ENCODE measurements around the gene KCNF1. TPM values are rescaled to one million over a fixed set of nuclear protein-coding genes. Genes with fewer than 3 reads are reported as not detected.

KCNF1 gene
- total and polyA plus RNA-seq, 2 of the 8 experiments (the other 6 are each of a cell fraction or from before 2014, with no cell fraction given), result 0.48 to 1.5 TPM

GRCh38 chr2:10892796-10893350, 18.9 kb upstream of the KCNF1 start:
- Histone ChIP-seq H2BK120ac (replicated peaks; ENCODE audit: low read depth, low read length) (no peak overlapping the region), H3K4ac (replicated peaks; ENCODE audit: insufficient read length, low read depth, low read length) (no peak overlapping the region), H3K79me2 (ENCODE audit: control insufficient read depth in 1 of 2, insufficient read depth in 2 of 2, low read length in 2 of 2) (no peaks in the 10 kb centered on the region), H3K27ac (ENCODE audit: low read depth, low read length) (no peak overlapping the region), H3K36me3 (ENCODE audit: control insufficient read depth in 2 of 4, insufficient read depth in 4 of 4, low read length in 3 of 4) (no peaks in the 10 kb centered on the region), H3K4me2 (ENCODE audit: insufficient read depth in 1 of 2, low read depth in 2 of 2, low read length in 2 of 2) (no peak overlapping the region), H3K9ac (replicated peaks in 1 of 4; ENCODE audit: extremely low read depth in 1 of 4, low read depth in 3 of 4, low read length in 3 of 4) (no peak overlapping the region), H3K79me1 (ENCODE audit: low read depth, low read length) (no peaks in the 10 kb centered on the region), H3K56ac (replicated peaks; ENCODE audit: insufficient read length, low read depth, low read length) (no peak overlapping the region), H2AFZ (ENCODE audit: low read length) (no peak overlapping the region), H3K9me3 (ENCODE audit: insufficient read depth in 2 of 2, low read depth in 1 of 2, low read length in 1 of 2) (no peaks in the 10 kb centered on the region), H3K18ac (ENCODE audit: extremely low read depth, low read length) (no peak overlapping the region), H2BK5ac (ENCODE audit: low read depth, low read length) (no peak overlapping the region), H3K14ac (ENCODE audit: insufficient read length) (no peak overlapping the region), H4K5ac (ENCODE audit: insufficient read length, low read depth, low read length) (no peak overlapping the region), H3K23me2 (ENCODE audit: low read depth, low read length) (peaks cover 4% of the 10 kb centered on the region; the same call in 1 of the 2 replicates), H2AK5ac (ENCODE audit: low read depth, low read length) (no peak overlapping the region), H3K4me3 (ENCODE audit: extremely low read depth in 1 of 4, insufficient read depth in 2 of 4, low read depth in 3 of 4, low read length in 4 of 4) (no peak overlapping the region), H2BK12ac (ENCODE audit: low read depth, low read length) (no peak overlapping the region), H2BK15ac (ENCODE audit: low read length) (no peak overlapping the region; the same call in 1 of the 2 replicates), H4K20me1 (replicated peaks in 1 of 2; ENCODE audit: control insufficient read depth in 1 of 2, insufficient read depth in 2 of 2, low read length in 2 of 2) (no peaks in the 10 kb centered on the region), H3K4me1 (replicated peaks in 1 of 4; ENCODE audit: control insufficient read depth in 3 of 4, insufficient read depth in 4 of 4, low read length in 3 of 4) (peaks cover 0 to 5% (median under 1%) of the 10 kb centered on the region in 4 experiments; a peak in 3 of 7 replicates), H4K91ac (replicated peaks; ENCODE audit: insufficient read length, low read length) (no peak overlapping the region), H3K27me3 (replicated peaks in 1 of 4; ENCODE audit: control insufficient read depth in 3 of 4, extremely low read depth in 1 of 4, insufficient read depth in 3 of 4, low read length in 3 of 4) (peaks cover 0 to 2% (median 0%) of the 10 kb centered on the region in 4 experiments; a peak in 1 of 7 replicates), H4K8ac (ENCODE audit: extremely low read depth, insufficient read depth, low read length) (no peak overlapping the region), H2BK20ac (ENCODE audit: low read length) (no peak overlapping the region), H3K23ac (ENCODE audit: insufficient read length) (no peak overlapping the region)
- WGBS, 2 experiments (ENCODE audit: extremely low coverage in 1 of 2, insufficient coverage in 1 of 2, insufficient read length in 1 of 2, insufficient replicate concordance in 2 of 2, low coverage in 1 of 2, low lambda C conversion rate in 2 of 2, missing lambda C conversion rate in 1 of 2), result 88% methylated on average over 4 of the region's 5 CpGs; no CpG with 5 or more reads in 1 of the 2 experiments
- DNase-seq (ENCODE audit: low read depth in 1 of 2, low spot score in 2 of 2) (no peak), FAIRE-seq (no peak)
- CTCF ChIA-PET (ENCODE audit: partially characterized antibody), result interaction anchor here (0.7 to 4.1 kb wide), 9 partner anchors 13 to 60 kb away, joined by 3 to 23 read pairs (median 5); partner anchors contain the start of gene KCNF1
- POLR2A ChIA-PET (ENCODE audit: partially characterized antibody), result interaction anchor here (1.6 kb wide), 1 partner anchor 9 kb away, joined by 3 read pairs; no protein-coding TSS in a partner anchor
- TF ChIP-seq TAF7 (optimal IDR thresholded peaks at IDR 0.05; ENCODE audit: borderline replicate concordance, low read depth, low read length), result no peak
- no peak for TF ChIP-seq KDM1A (IDR thresholded peaks at IDR 0.05; ENCODE audit: borderline replicate concordance, low read length)
- TF ChIP-seq GABPA (IDR thresholded peaks at IDR 0.05; ENCODE audit: borderline replicate concordance, insufficient read depth, low read length), result no peak
- TF ChIP-seq HDAC2 (IDR thresholded peaks at IDR 0.05; ENCODE audit: borderline replicate concordance in 1 of 2, low read depth in 2 of 2, low read length in 2 of 2), result no peak
- TF ChIP-seq CHD1 (IDR thresholded peaks at IDR 0.05; ENCODE audit: low read depth, low read length), result no peak
- no peak for TF ChIP-seq RBBP5 (IDR thresholded peaks at IDR 0.05; ENCODE audit: borderline replicate concordance, low read depth, low read length)
- no peak for TF ChIP-seq NANOG (IDR thresholded peaks at IDR 0.05; ENCODE audit: insufficient read depth, low read depth, low read length, poor library complexity, severe bottlenecking)
- no peak for TF ChIP-seq CREB1 (IDR thresholded peaks at IDR 0.05)
- TF ChIP-seq SUZ12 (IDR thresholded peaks at IDR 0.05; ENCODE audit: low read length), result no peak
- TF ChIP-seq EZH2 (IDR thresholded peaks at IDR 0.05; ENCODE audit: low read depth, low read length, severe bottlenecking), result no peak
- TF ChIP-seq TCF12 (IDR thresholded peaks at IDR 0.05; ENCODE audit: low read depth, low read length), result no peak
- no peak for TF ChIP-seq E2F6 (IDR thresholded peaks at IDR 0.05)
